Adrenal gland (tissue), 5 donors: ENCODE data around the gene USP3.

Experiments
- CTCF ChIP-seq, 6 experiments: fragments of 450-650 bp in 4 of 6; fragments of 200-600 bp in 2 of 6; sonication (generic) in 1 of 6; IDR thresholded peaks; 1 replicate in 5 of 6; 2 replicates in 1 of 6; pipeline versions ENCODE4 v1.5.1 to v1.8.0; 2016 to 2021; ENCODE audit warnings: antibody characterized with exemption in 6 of 6, mild to moderate bottlenecking in 2 of 6, moderate library complexity in 1 of 6
- POLR2A ChIP-seq, 2 donors: fragments of 450-650 bp; IDR thresholded peaks; one replicate each; pipeline ENCODE4 v1.6.1; 2017; ENCODE audit warnings: antibody characterized with exemption in 2 of 2, mild to moderate bottlenecking in 2 of 2, moderate library complexity in 1 of 2
- donor health status: DM: no; HTN: no; CAD: no.

GRCh38 chr15:63556246-63556645 lies 51.9 kb downstream of the USP3 start:
- TF ChIP-seq CTCF (IDR thresholded peaks at IDR 0.05) (no peak), POLR2A (IDR thresholded peaks at IDR 0.05) (no peak)
